Progenitor cell of endocrine pancreas (in vitro differentiated cells): Measurements from ENCODE around the gene IL6ST. TPM values are rescaled to one million over a fixed set of nuclear protein-coding genes. Genes with fewer than 3 reads are reported as not detected.

Source experiments
- DNase-seq: peaks from one replicate; pipeline ENCODE4 v3.0.0; 2021; ENCODE audit warnings: low spot score; ENCODE audit not compliant: unreplicated experiment
- H3K27ac Mint-ChIP-seq: 2 replicates; pipeline ENCODE4 v1.8.0; 2021; ENCODE audit warnings: mild to moderate bottlenecking, moderate library complexity, mixed read lengths
- H3K27me3 Mint-ChIP-seq: 2 replicates; pipeline ENCODE4 v1.8.0; 2021; ENCODE audit warnings: mixed read lengths
- H3K36me3 Mint-ChIP-seq: 2 replicates; pipeline ENCODE4 v1.8.0; 2022; ENCODE audit warnings: mixed read lengths; ENCODE audit not compliant: insufficient read depth
- H3K4me1 Mint-ChIP-seq: 2 replicates; pipeline ENCODE4 v1.8.0; 2021; ENCODE audit warnings: low read depth, mixed read lengths
- H3K4me3 Mint-ChIP-seq: 2 replicates; pipeline ENCODE4 v1.8.0; 2021; ENCODE audit warnings: low read depth, mild to moderate bottlenecking, moderate library complexity, mixed read lengths
- H3K9me3 Mint-ChIP-seq: 2 replicates; pipeline ENCODE4 v1.8.0; 2021; ENCODE audit warnings: low read depth, mixed read lengths
- total RNA-seq: library from RNA; stranded (reverse); gene quantifications from 2 replicates; pipeline ENCODE4 v1.2.1, GENCODE V29; 2021
- TF ChIP-seq, protein P1 (sequence below): fragments of 200-600 bp; sonication (generic); IDR thresholded peaks from one replicate; pipeline ENCODE4 v1.5.0; 2021; ENCODE audit warnings: antibody characterized with exemption, mild to moderate bottlenecking; ENCODE audit not compliant: unreplicated experiment

IL6ST gene
- total RNA-seq, 1 donor from 2014 or later: 53.2 TPM

- TF ChIP-seq, protein P1, sequence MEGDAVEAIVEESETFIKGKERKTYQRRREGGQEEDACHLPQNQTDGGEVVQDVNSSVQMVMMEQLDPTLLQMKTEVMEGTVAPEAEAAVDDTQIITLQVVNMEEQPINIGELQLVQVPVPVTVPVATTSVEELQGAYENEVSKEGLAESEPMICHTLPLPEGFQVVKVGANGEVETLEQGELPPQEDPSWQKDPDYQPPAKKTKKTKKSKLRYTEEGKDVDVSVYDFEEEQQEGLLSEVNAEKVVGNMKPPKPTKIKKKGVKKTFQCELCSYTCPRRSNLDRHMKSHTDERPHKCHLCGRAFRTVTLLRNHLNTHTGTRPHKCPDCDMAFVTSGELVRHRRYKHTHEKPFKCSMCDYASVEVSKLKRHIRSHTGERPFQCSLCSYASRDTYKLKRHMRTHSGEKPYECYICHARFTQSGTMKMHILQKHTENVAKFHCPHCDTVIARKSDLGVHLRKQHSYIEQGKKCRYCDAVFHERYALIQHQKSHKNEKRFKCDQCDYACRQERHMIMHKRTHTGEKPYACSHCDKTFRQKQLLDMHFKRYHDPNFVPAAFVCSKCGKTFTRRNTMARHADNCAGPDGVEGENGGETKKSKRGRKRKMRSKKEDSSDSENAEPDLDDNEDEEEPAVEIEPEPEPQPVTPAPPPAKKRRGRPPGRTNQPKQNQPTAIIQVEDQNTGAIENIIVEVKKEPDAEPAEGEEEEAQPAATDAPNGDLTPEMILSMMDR: no peak
- no peaks in the 10 kb centered on the region for H3K4me1 Mint-ChIP-seq
- H3K9me3 Mint-ChIP-seq: no peaks in the 10 kb centered on the region
- DNase-seq: no peak
- no peaks in the 10 kb centered on the region for H3K36me3 Mint-ChIP-seq
- H3K4me3 Mint-ChIP-seq: no peak overlapping the region
- H3K27me3 Mint-ChIP-seq: peaks cover 3% of the 10 kb centered on the region
- no peak overlapping the region for H3K27ac Mint-ChIP-seq
Measured at GRCh38 chr5:55895346-55895745, 99.4 kb downstream of the IL6ST start.

DNA sequence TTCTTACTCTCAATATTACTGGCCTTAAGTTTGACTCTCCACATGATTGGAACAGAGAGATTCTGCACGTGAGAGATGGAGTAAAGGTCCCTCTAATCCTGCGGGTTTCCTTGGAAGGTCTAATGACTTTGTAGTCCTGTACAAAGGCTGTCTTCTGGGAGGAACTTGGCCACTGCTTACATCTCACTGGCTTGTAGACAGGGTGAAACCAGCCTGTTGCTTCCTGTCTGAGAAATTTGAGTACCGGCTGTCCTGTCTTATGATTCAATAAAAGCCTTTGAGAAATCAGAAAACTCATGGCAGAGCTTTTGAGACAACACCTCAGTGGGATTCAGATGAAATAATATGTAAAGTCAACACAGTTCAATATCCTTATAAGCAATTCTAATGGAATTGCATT is 100.6 kb downstream of the IL6ST start:
- H3K4me1 Mint-ChIP-seq: no peaks in the 10 kb centered on the region
- no peak overlapping the region for H3K4me3 Mint-ChIP-seq
- H3K27me3 Mint-ChIP-seq: peaks cover 3% of the 10 kb centered on the region
- no peak for DNase-seq
- H3K36me3 Mint-ChIP-seq: no peaks in the 10 kb centered on the region
- H3K27ac Mint-ChIP-seq: no peak overlapping the region
- H3K9me3 Mint-ChIP-seq: no peaks in the 10 kb centered on the region
- TF ChIP-seq, protein P1: no peak

- H3K27ac Mint-ChIP-seq: no peak overlapping the region
- no peaks in the 10 kb centered on the region for H3K9me3 Mint-ChIP-seq
- H3K27me3 Mint-ChIP-seq: peaks cover 2% of the 10 kb centered on the region
- TF ChIP-seq, protein P1: no peak
- H3K4me3 Mint-ChIP-seq: no peak overlapping the region
- no peaks in the 10 kb centered on the region for H3K4me1 Mint-ChIP-seq
- H3K36me3 Mint-ChIP-seq: no peaks in the 10 kb centered on the region
- no peak for DNase-seq
Measured at GRCh38 chr5:55892479-55892878, 102.3 kb downstream of the IL6ST start.

GRCh38 chr5:55888205-55888604 is 106.6 kb downstream of the IL6ST start:
- Mint-ChIP-seq H3K4me3 (no peak overlapping the region), H3K4me1 (no peaks in the 10 kb centered on the region), H3K36me3 (no peaks in the 10 kb centered on the region), H3K9me3 (no peaks in the 10 kb centered on the region), H3K27ac (no peak overlapping the region), H3K27me3 (no peaks in the 10 kb centered on the region)
- DNase-seq: no peak
- TF ChIP-seq, protein P1: no peak

DNA sequence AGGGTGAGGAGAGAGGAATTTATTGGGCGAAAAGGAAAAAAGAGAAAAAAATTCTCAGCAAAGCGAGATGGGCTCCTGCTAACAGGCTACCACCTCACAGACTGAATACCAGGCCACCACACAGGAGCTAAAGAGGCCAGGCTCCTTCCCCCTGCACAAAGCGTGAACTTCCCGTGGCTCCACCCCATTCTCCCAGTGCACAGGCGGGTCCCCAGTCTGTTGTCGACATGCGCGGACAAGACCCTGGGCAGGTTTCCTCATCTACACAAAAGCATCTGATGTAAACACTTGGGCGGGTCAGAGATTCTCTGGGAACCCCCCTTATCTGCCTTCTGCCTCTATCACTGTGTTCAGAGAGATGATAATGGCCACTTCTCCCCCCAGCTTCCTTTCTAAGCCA is 109.4 kb downstream of the IL6ST start:
- Mint-ChIP-seq H3K9me3 (no peaks in the 10 kb centered on the region), H3K4me3 (no peak overlapping the region), H3K27me3 (no peaks in the 10 kb centered on the region), H3K4me1 (no peaks in the 10 kb centered on the region), H3K36me3 (no peaks in the 10 kb centered on the region), H3K27ac (no peak overlapping the region)
- DNase-seq: no peak
- TF ChIP-seq, protein P1: no peak

Other genes starting within 250 kb of the IL6ST start
- 0.17 TPM in 1 of 2 replicates, not detected in the other for gene IL31RA, start 143.6 kb downstream of the IL6ST start, total RNA-seq
- gene ANKRD55, start 238.4 kb upstream of the IL6ST start, total RNA-seq: not detected in 2 replicates